Loucy (cell line): Measurements from ENCODE around the gene RPL26.

Experiments
- EZH2phosphoT487 ChIP-seq: fragments of 200-600 bp; IDR thresholded peaks from 2 replicates; pipeline ENCODE4 v1.6.1; 2018; ENCODE audit warnings: antibody characterized with exemption, mild to moderate bottlenecking, moderate library complexity, borderline replicate concordance
- TF ChIP-seq, protein P1 (sequence below): fragments of 200-600 bp; sonication (generic); conservative IDR thresholded peaks from 2 replicates; pipeline ENCODE4 v1.5.1; 2014; ENCODE audit warnings: mild to moderate bottlenecking, antibody characterized with exemption, low read length

DNA sequence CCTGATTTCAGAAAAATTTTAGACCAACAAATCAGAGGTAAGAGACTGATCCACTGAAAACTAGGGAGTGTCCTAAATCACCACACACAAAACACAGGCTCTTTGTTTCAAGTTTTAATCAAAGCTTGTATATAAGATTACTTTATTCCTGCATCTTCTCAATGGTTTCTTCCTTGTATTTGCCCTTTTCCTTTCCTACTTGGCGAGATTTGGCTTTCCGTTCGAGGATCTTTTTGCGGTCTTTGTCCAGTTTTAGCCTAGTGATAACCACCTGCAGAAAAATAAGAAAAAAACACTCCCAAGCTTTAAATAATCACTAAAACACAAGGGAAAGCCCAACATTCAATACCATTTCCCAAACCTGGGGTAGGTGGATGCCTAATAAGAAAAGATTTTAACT, 5.6 kb downstream of the RPL26 start:
- TF ChIP-seq, protein P1, sequence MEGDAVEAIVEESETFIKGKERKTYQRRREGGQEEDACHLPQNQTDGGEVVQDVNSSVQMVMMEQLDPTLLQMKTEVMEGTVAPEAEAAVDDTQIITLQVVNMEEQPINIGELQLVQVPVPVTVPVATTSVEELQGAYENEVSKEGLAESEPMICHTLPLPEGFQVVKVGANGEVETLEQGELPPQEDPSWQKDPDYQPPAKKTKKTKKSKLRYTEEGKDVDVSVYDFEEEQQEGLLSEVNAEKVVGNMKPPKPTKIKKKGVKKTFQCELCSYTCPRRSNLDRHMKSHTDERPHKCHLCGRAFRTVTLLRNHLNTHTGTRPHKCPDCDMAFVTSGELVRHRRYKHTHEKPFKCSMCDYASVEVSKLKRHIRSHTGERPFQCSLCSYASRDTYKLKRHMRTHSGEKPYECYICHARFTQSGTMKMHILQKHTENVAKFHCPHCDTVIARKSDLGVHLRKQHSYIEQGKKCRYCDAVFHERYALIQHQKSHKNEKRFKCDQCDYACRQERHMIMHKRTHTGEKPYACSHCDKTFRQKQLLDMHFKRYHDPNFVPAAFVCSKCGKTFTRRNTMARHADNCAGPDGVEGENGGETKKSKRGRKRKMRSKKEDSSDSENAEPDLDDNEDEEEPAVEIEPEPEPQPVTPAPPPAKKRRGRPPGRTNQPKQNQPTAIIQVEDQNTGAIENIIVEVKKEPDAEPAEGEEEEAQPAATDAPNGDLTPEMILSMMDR: no peak
- no peak for TF ChIP-seq EZH2phosphoT487
